Measurements from ENCODE around the gene CYP3A5.

DNA sequence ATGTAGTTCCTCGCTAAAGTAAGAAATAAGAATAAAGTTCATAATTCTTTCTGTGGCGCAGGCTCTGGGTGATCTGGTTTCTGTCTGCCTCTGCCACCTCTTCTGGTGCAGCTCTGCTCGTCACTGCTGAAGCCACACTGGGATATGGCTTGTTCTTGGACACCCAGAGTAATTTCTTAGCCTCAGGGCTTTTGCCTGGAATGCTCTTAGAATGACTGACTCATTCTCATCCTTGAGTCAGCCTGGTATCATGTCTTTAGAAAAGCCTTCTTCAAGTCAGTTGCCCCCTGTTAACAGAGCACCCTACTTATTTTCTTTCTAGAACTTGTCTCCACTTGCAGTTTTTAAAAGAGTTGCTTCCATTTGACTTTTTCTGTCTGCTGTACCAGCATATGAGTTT is 61.1 kb downstream of the CYP3A5 start:
- TF ChIP-seq POLR2AphosphoS5 (IDR thresholded peaks at IDR 0.05; ENCODE audit: borderline replicate concordance, low read depth, low read length) (no peak), EZH2 (IDR thresholded peaks at IDR 0.05) (no peak)

Measured in SK-N-MC (cell line).